K562 (cell line): ENCODE measurements around the gene DNAH3. TPM values are rescaled to one million over a fixed set of nuclear protein-coding genes. Genes with fewer than 3 reads are reported as not detected.

Experiments used
- CC2D1A ChIP-seq: fragments of 450-650 bp; IDR thresholded peaks from 2 replicates; pipeline ENCODE4 v1.6.1; 2017; ENCODE audit warnings: mild to moderate bottlenecking
- CLOCK ChIP-seq: fragments of 250-450 bp; sonication (Bioruptor Pico); IDR thresholded peaks from 2 replicates; pipeline ENCODE4 v1.4.0; 2020; ENCODE audit warnings: mild to moderate bottlenecking, moderate library complexity, borderline replicate concordance
- DLX4 ChIP-seq: fragments of 250-450 bp; sonication (Bioruptor Pico); IDR thresholded peaks from 2 replicates; pipeline ENCODE4 v1.6.1; 2021; ENCODE audit warnings: mild to moderate bottlenecking
- HMBOX1 ChIP-seq: sonication (generic); IDR thresholded peaks from 2 replicates; pipeline ENCODE4 v1.6.1; 2016
- HNRNPLL ChIP-seq: fragments of 200-400 bp; formaldehyde crosslinking; IDR thresholded peaks from 2 replicates; pipeline ENCODE4 v1.6.1; 2017; ENCODE audit warnings: low read length, low read depth, mild to moderate bottlenecking; ENCODE audit not compliant: poor library complexity, severe bottlenecking
- KAT8 ChIP-seq: fragments of 450-650 bp; IDR thresholded peaks from 2 replicates; pipeline ENCODE4 v1.6.1; 2016; ENCODE audit warnings: low read depth, mild to moderate bottlenecking
- KDM5B ChIP-seq: fragments of 200-600 bp; sonication (generic); IDR thresholded peaks from 2 replicates; pipeline ENCODE4 v1.6.1; 2012; ENCODE audit warnings: low read depth, mild to moderate bottlenecking, moderate library complexity, low read length, control low read depth, inconsistent platforms; ENCODE audit not compliant: insufficient replicate concordance
- NR1H2 ChIP-seq: sonication (generic); formaldehyde crosslinking; IDR thresholded peaks from 2 replicates; pipeline ENCODE4 v1.4.0; 2020; ENCODE audit warnings: mild to moderate bottlenecking, missing genetic modification reagents
- PYGO2 ChIP-seq: fragments of 450-650 bp; IDR thresholded peaks from 2 replicates; pipeline ENCODE4 v1.6.1; 2016; ENCODE audit warnings: mild to moderate bottlenecking, missing genetic modification characterization, moderate library complexity, missing compliant biosample characterization
- SIX5 ChIP-seq, 2 experiments: IDR thresholded peaks; 2 replicates each; pipeline ENCODE4 v1.6.1; 2011; ENCODE audit warnings: low read length in 2 of 2, borderline replicate concordance in 1 of 2, low read depth in 1 of 2, mild to moderate bottlenecking in 1 of 2, moderate library complexity in 1 of 2; ENCODE audit not compliant: insufficient read depth in 1 of 2
- SMARCC2 ChIP-seq: fragments of 450-650 bp; IDR thresholded peaks from 2 replicates; pipeline ENCODE4 v1.6.1; 2017; ENCODE audit warnings: antibody characterized with exemption, moderate library complexity, mild to moderate bottlenecking, low read depth
- STAT6 ChIP-seq: sonication (generic); formaldehyde crosslinking; IDR thresholded peaks from 2 replicates; pipeline ENCODE4 v1.8.1; 2023; ENCODE audit warnings: mild to moderate bottlenecking, missing genetic modification reagents
- THRAP3 ChIP-seq: fragments of 450-650 bp; IDR thresholded peaks from 2 replicates; pipeline ENCODE4 v1.6.1; 2016; ENCODE audit warnings: mild to moderate bottlenecking, inconsistent platforms, borderline replicate concordance
- USF1 ChIP-seq: sonication (generic); formaldehyde crosslinking; IDR thresholded peaks from 2 replicates; pipeline ENCODE4 v1.9.0; 2022; ENCODE audit warnings: mild to moderate bottlenecking, missing genetic modification reagents
- ZKSCAN8 ChIP-seq: fragments of 200-800 bp; sonication (Bioruptor generic); IDR thresholded peaks from 2 replicates; pipeline ENCODE4 v1.6.1; 2016; ENCODE audit warnings: missing genetic modification characterization, missing compliant biosample characterization
- ZNF121 ChIP-seq: sonication (generic); formaldehyde crosslinking; conservative IDR thresholded peaks from 2 replicates; pipeline ENCODE4 v1.8.0; 2022; ENCODE audit warnings: missing genetic modification reagents
- ZNF511 ChIP-seq: sonication (generic); formaldehyde crosslinking; IDR thresholded peaks from 2 replicates; pipeline ENCODE4 v1.8.0; 2022; ENCODE audit warnings: mild to moderate bottlenecking, missing genetic modification reagents
- ZNF584 ChIP-seq: fragments of 200-800 bp; sonication (Bioruptor generic); IDR thresholded peaks from 2 replicates; pipeline ENCODE4 v1.6.1; 2016; ENCODE audit warnings: low read depth, mild to moderate bottlenecking, missing genetic modification characterization, missing compliant biosample characterization
- ZNF75A ChIP-seq: fragments of 450-650 bp; formaldehyde crosslinking; IDR thresholded peaks from 2 replicates; pipeline ENCODE4 v1.4.0; 2020; ENCODE audit warnings: mild to moderate bottlenecking
- polyA plus RNA-seq, 8 experiments: library from polyadenylated mRNA; depleted of rRNA in 4 of 8; stranded (reverse) in 5 of 8; unstranded in 3 of 8; fragments of >200 nt; fragmentation: Nextera tagmentation in 2 of 8; fragmentation: Illumina TruSeq in 1 of 8; extraction: Ambion mirVana in 2 of 8; extraction: Trizol in 1 of 8; gene quantifications; 2 replicates each; pipeline versions ENCODE4 v1.2.1 to v1.2.3, GENCODE V29; 2011 to 2014; ENCODE audit warnings: inconsistent platforms in 1 of 8, missing spikeins in 1 of 8
- total RNA-seq, 7 experiments: library from RNA; depleted of rRNA in 6 of 7; stranded (reverse); fragments of >200 nt in 6 of 7; fragmentation: Illumina TruSeq in 2 of 7; extraction: Trizol in 2 of 7; gene quantifications; 2 replicates each; pipeline versions ENCODE4 v1.2.1 to v1.2.3, GENCODE V29; 2011 to 2021; ENCODE audit warnings: low replicate concordance in 1 of 7

DNAH3 gene
- total and polyA plus RNA-seq, 9 of the 15 experiments (the other 6 are each of a cell fraction or from before 2014, with no cell fraction given), result 0.32 to 0.84 (median 0.44) TPM

GRCh38 chr16:20944861-20945574 lies 205.6 kb downstream of the DNAH3 start (continued):
- peak; percentile 100 for TF ChIP-seq ZNF584 (CRISPR knock-in tag)
- TF ChIP-seq ZNF121, result no peak
- TF ChIP-seq HMBOX1, result peak; percentile 19; the same call in 1 of the 2 replicates
- TF ChIP-seq KDM5B, result no peak
- no peak for TF ChIP-seq CC2D1A
- peak; percentile 100 for TF ChIP-seq PYGO2 (tag)
- 0 out of 2 replicates have a peak, but pooled peaks have one; percentile 23 for TF ChIP-seq NR1H2
- TF ChIP-seq STAT6 (CRISPR knock-in tag), result no peak
- TF ChIP-seq KAT8, result no peak
- peak; percentile 95 for TF ChIP-seq ZNF75A (CRISPR knock-in tag)
- no peak; a peak in 1 of 4 replicates for TF ChIP-seq SIX5 (IDR thresholded peaks at IDR 0.05; ENCODE audit: borderline replicate concordance in 1 of 2, insufficient read depth in 1 of 2, low read depth in 1 of 2, low read length in 2 of 2)
- peak; percentile 83; the same call in 1 of the 2 replicates for TF ChIP-seq DLX4 (CRISPR knock-in tag)
- TF ChIP-seq USF1 (CRISPR knock-in tag), result no peak
- TF ChIP-seq SMARCC2, result no peak
- TF ChIP-seq HNRNPLL, result no peak
- TF ChIP-seq THRAP3, result no peak
- TF ChIP-seq ZKSCAN8 (CRISPR knock-in tag), result peak; percentile 99
- no peak for TF ChIP-seq ZNF511 (CRISPR knock-in tag)
- TF ChIP-seq CLOCK (CRISPR knock-in tag), result peak; percentile 99
